Breast epithelium (tissue), 4 donors: ENCODE data around the gene UTS2R. TPM values are rescaled to one million over a fixed set of nuclear protein-coding genes. Genes with fewer than 3 reads are reported as not detected.

Experiments used
- DNase-seq, 2 donors: peaks; one replicate each; pipeline ENCODE4 v3.0.0-alpha.2; 2019; ENCODE audit warnings: low spot score in 2 of 2
- H3K27ac ChIP-seq, 2 donors: fragments of 200-600 bp; sonication (generic) in 1 of 2; one replicate each; pipeline ENCODE4 v1.5.1; 2016 to 2019; ENCODE audit warnings: mild to moderate bottlenecking in 1 of 2
- H3K27me3 ChIP-seq, 2 donors: fragments of 200-600 bp; sonication (generic) in 1 of 2; one replicate each; pipeline versions ENCODE4 v1.5.1 to v1.6.0; 2017 to 2019; ENCODE audit warnings: control low read depth in 1 of 2, mild to moderate bottlenecking in 1 of 2
- H3K36me3 ChIP-seq: fragments of 200-600 bp; one replicate; pipeline ENCODE4 v1.5.1; 2019
- H3K4me1 ChIP-seq, 2 donors: fragments of 200-600 bp; sonication (generic); one replicate each; pipeline ENCODE4 v1.5.1; 2016 to 2019; ENCODE audit warnings: control low read depth in 1 of 2
- H3K4me3 ChIP-seq, 3 donors: fragments of 200-600 bp; sonication (generic); 1 replicate in 2 of 3; 2 replicates in 1 of 3; pipeline ENCODE4 v1.5.1; 2016 to 2019; ENCODE audit warnings: mild to moderate bottlenecking in 3 of 3, moderate library complexity in 2 of 3
- H3K9me3 ChIP-seq, 2 donors: fragments of 200-600 bp; sonication (generic) in 1 of 2; one replicate each; pipeline ENCODE4 v1.5.1; 2016 to 2019; ENCODE audit warnings: control low read depth in 1 of 2
- CTCF ChIP-seq, 3 donors: fragments of 450-650 bp; IDR thresholded peaks; one replicate each; pipeline ENCODE4 v1.5.1; 2016 to 2017; ENCODE audit warnings: antibody characterized with exemption in 3 of 3, mild to moderate bottlenecking in 3 of 3, moderate library complexity in 3 of 3
- POLR2A ChIP-seq: fragments of 450-650 bp; IDR thresholded peaks from one replicate; pipeline ENCODE4 v1.6.1; 2016; ENCODE audit warnings: antibody characterized with exemption, mild to moderate bottlenecking, moderate library complexity
- POLR2AphosphoS5 ChIP-seq, 3 donors: sonication (generic); formaldehyde crosslinking; IDR thresholded peaks; one replicate each; pipeline ENCODE4 v1.6.1; 2017; ENCODE audit warnings: antibody characterized with exemption in 3 of 3
- intact Hi-C: fragments of 100-400 bp; cut with DNase I; formaldehyde crosslinking; loops from one replicate; pipeline ENCODE4 v1.15.1; 2023; ENCODE audit warnings: low total_unique reads
- total RNA-seq, 3 donors: library from RNA; depleted of rRNA; stranded (reverse); fragments of >200 nt; gene quantifications; one replicate each; pipeline ENCODE4 v1.1.0, GENCODE V29; 2016

UTS2R gene
- total RNA-seq, 3 donors from 2014 or later = 0.33 TPM; not detected in 2

DNA sequence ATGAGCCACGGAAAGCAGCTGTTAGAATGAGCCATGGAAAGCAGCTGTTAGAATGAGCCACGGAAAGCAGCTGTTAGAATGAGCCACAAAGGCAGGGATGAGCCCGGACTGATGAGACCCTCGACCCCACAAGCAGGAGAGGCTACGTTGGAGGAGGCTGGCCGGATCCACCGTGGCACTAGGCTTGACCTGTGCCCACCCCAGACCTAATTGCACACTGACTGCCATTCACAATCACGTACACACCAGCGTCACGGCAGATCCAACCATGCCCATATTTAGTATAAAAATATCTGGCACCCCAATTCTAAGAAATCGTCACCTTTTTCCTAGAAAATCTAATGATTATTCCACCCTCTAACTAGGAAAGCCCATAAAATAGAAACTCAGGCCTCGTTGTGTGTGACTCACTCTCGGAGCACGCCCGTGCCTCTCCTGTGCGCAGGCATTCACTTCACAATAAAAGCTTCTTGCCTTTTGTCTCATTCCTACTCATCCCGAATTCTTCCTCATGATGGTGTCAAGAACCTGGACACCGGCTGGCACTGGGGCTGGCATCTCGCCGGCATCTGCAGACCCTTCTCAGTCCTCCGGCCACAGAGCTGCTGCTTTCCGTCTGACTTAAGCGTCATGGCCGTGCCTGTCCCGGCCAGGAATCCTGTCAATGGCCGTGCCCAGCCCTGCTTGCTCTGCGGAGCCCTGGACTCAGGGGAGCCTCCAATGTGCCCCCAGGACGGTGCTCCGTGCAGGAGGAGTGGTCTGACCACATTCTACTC, 32.5 kb upstream of the UTS2R start:
- H3K27ac ChIP-seq = peak overlapping the region; percentile 64 to 80

DNA sequence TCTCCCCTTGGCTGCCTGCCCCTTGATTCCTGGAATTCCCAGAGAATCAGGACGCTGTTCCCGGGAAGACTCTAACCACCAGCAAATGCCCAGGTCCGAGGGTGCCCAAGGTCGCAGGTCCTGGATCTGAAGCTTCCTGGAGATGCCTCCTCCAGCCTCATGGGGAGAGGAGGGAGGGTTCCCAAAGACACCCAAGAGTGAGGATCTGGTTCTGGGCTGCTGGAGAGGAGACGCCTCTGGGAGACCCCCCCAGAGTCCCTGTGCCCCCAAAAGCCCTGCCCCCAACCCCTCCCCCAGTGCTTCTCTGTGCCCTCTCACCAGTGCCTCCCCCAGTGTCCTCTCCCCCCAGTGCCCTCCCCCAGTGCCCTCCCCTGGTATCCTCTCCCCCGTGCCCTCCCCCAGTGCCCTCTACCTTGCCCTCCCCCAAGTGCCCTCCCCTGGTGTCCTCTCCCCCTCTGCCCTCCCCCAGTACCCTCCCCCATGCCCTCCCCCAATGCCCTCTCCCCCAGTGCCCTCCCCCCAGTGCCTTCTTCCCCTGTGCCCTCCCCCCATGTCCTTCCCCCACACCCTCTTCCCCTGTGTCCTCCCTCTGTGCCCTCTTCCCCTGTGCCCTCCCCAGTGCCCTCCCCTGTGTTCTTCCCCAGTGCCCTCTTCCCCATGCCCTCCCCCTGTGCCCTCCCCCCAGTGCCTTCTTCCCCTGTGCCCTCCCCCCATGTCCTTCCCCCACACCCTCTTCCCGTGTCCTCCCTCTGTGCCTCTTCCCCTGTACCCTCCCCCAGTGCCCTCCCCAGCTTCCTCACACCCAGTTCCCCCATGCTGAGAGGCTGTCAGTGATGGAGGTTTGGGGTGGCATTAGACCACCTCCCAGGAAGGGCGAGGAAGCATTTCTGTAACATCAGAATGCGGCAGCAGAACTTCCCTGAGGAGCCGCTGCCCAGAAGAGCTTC, 31.7 kb upstream of the UTS2R start:
- Histone ChIP-seq H3K4me3 (peak overlapping the region; percentile 31 to 64 (median 44)), H3K9me3 (no peaks in the 10 kb centered on the region), H3K36me3 (no peaks in the 10 kb centered on the region), H3K4me1 (peaks cover 0 to 4% of the 10 kb centered on the region in 2 donors), H3K27me3 (no peaks in the 10 kb centered on the region), H3K27ac (peak overlapping the region; percentile 64 to 80)
- no peak for DNase-seq
- TF ChIP-seq POLR2AphosphoS5 (IDR thresholded peaks at IDR 0.05) = no peak
- TF ChIP-seq POLR2A = no peak
- TF ChIP-seq CTCF (IDR thresholded peaks at IDR 0.05) = no peak
- intact Hi-C loops = no loop called here

More for the DNA sequence above, 32.5 kb upstream of the UTS2R start:
- DNase-seq = peak in 1 of 2 donors; percentile 68
- no peaks in the 10 kb centered on the region for H3K36me3 ChIP-seq
- intact Hi-C loops = no loop called here
- H3K4me1 ChIP-seq = peaks cover 3 to 4% of the 10 kb centered on the region in 2 donors
- no peaks in the 10 kb centered on the region for H3K27me3 ChIP-seq
- H3K4me3 ChIP-seq = peak overlapping the region; percentile 31 to 64 (median 44)
- no peaks in the 10 kb centered on the region for H3K9me3 ChIP-seq
- TF ChIP-seq POLR2AphosphoS5 (IDR thresholded peaks at IDR 0.05) (peak in 1 of 3 donors; percentile 61), POLR2A (peak; percentile 17), CTCF (IDR thresholded peaks at IDR 0.05) (no peak)

- H3K4me1 ChIP-seq = peaks cover 0 to 4% of the 10 kb centered on the region in 2 donors
- no peaks in the 10 kb centered on the region for H3K36me3 ChIP-seq
- no peak for DNase-seq
- TF ChIP-seq POLR2AphosphoS5 (IDR thresholded peaks at IDR 0.05) (no peak), POLR2A (no peak), CTCF (IDR thresholded peaks at IDR 0.05) (no peak)
- H3K27me3 ChIP-seq = no peaks in the 10 kb centered on the region
- no peak overlapping the region for H3K27ac ChIP-seq
- no peaks in the 10 kb centered on the region for H3K9me3 ChIP-seq
- intact Hi-C loops = no loop called here
- no peak overlapping the region for H3K4me3 ChIP-seq
Measured at GRCh38 chr17:82342361-82343079, 29.0 kb upstream of the UTS2R start.

- no peak overlapping the region for H3K27ac ChIP-seq
- no peaks in the 10 kb centered on the region for H3K36me3 ChIP-seq
- H3K27me3 ChIP-seq = no peaks in the 10 kb centered on the region
- H3K4me1 ChIP-seq = peaks cover 0 to 4% of the 10 kb centered on the region in 2 donors
- no peak for DNase-seq
- H3K9me3 ChIP-seq = no peaks in the 10 kb centered on the region
- intact Hi-C loops = no loop called here
- no peak overlapping the region for H3K4me3 ChIP-seq
- TF ChIP-seq CTCF (IDR thresholded peaks at IDR 0.05) (no peak), POLR2AphosphoS5 (IDR thresholded peaks at IDR 0.05) (no peak), POLR2A (no peak)
Measured at GRCh38 chr17:82343560-82343959, 28.0 kb upstream of the UTS2R start.
